HG02970 (cell line): Measurements from ENCODE around the gene RHBDL1.

Experiments
- ATAC-seq: cut with Tn5 transposase; IDR thresholded peaks from one replicate; pipeline ENCODE4 v1.9.1; 2021; ENCODE audit warnings: mild to moderate bottlenecking, moderate library complexity, moderate number of reproducible peaks; ENCODE audit not compliant: unreplicated experiment, low FRiP score

Gene RHBDL1

GRCh38 chr16:716768-717325 is 41.4 kb downstream of the RHBDL1 start:
- no peak for ATAC-seq

GRCh38 chr16:717450-718245 is 42.2 kb downstream of the RHBDL1 start:
- ATAC-seq: no peak

GRCh38 chr16:718389-718788 is 42.9 kb downstream of the RHBDL1 start:
- no peak for ATAC-seq

GRCh38 chr16:718922-719321 is 43.5 kb downstream of the RHBDL1 start:
- no peak for ATAC-seq

GRCh38 chr16:719815-720446 is 44.5 kb downstream of the RHBDL1 start:
- ATAC-seq: no peak

- peak; percentile 11 for ATAC-seq
Measured at GRCh38 chr16:720447-720989, 45.0 kb downstream of the RHBDL1 start.

GRCh38 chr16:720990-721764 is 45.7 kb downstream of the RHBDL1 start, which contains the start of gene ANTKMT:
TSS of gene ANTKMT (plus strand) at chr16:721146. CDS start at chr16:721275, 129 bp downstream.
- ATAC-seq: peak; percentile 67

GRCh38 chr16:721765-722540 is 46.5 kb downstream of the RHBDL1 start:
- no peak for ATAC-seq

GRCh38 chr16:722835-723633 is 47.6 kb downstream of the RHBDL1 start:
- no peak for ATAC-seq

GRCh38 chr16:723695-724094 is 48.2 kb downstream of the RHBDL1 start:
- ATAC-seq: no peak

- no peak for ATAC-seq
Measured at GRCh38 chr16:724188-725040, 48.9 kb downstream of the RHBDL1 start.

- no peak for ATAC-seq
Measured at GRCh38 chr16:725041-725376, 49.5 kb downstream of the RHBDL1 start.

GRCh38 chr16:725463-726187 is 50.2 kb downstream of the RHBDL1 start:
- ATAC-seq: no peak

- no peak for ATAC-seq
Measured at GRCh38 chr16:726188-726437, 50.6 kb downstream of the RHBDL1 start.

- ATAC-seq: no peak
Measured at GRCh38 chr16:726438-727290, 51.2 kb downstream of the RHBDL1 start, which contains the start of the genes CCDC78 and HAGHL. TSS of gene CCDC78 (minus strand) at chr16:726443. CDS start at chr16:726367, 76 bp downstream. TSS of gene HAGHL (plus strand) at chr16:727106. CDS start at chr16:727510, 404 bp downstream.

GRCh38 chr16:727291-727977 is 52.0 kb downstream of the RHBDL1 start:
- no peak for ATAC-seq
